Ascending aorta (tissue), 2 donors: Measurements from ENCODE around the gene CD36. TPM values are rescaled to one million over a fixed set of nuclear protein-coding genes. Genes with fewer than 3 reads are reported as not detected.

ENCODE experiments used
- DNase-seq, 2 donors: peaks; one replicate each; pipeline ENCODE4 v3.0.0-alpha.2; 2019; ENCODE audit warnings: low spot score in 2 of 2
- H3K27ac ChIP-seq, 2 donors: fragments of 200-600 bp; sonication (generic); one replicate each; pipeline ENCODE4 v1.5.1; 2016 to 2017; ENCODE audit warnings: mild to moderate bottlenecking in 1 of 2
- H3K27me3 ChIP-seq: fragments of 200-600 bp; sonication (generic); one replicate; pipeline ENCODE4 v1.5.1; 2017
- H3K36me3 ChIP-seq, 2 donors: fragments of 200-600 bp; sonication (generic); one replicate each; pipeline ENCODE4 v1.5.1; 2016
- H3K4me1 ChIP-seq, 2 donors: fragments of 200-600 bp; sonication (generic); one replicate each; pipeline ENCODE4 v1.5.1; 2016 to 2017; ENCODE audit warnings: mild to moderate bottlenecking in 1 of 2
- H3K4me3 ChIP-seq, 2 donors: fragments of 200-600 bp; sonication (generic); one replicate each; pipeline ENCODE4 v1.5.1; 2016 to 2017; ENCODE audit warnings: mild to moderate bottlenecking in 1 of 2
- H3K9me3 ChIP-seq, 2 donors: fragments of 200-600 bp; sonication (generic); one replicate each; pipeline ENCODE4 v1.5.1; 2016
- CTCF ChIP-seq, 3 experiments: fragments of 200-600 bp in 2 of 3; fragments of 450-650 bp in 1 of 3; sonication (generic) in 2 of 3; IDR thresholded peaks; one replicate each; pipeline ENCODE4 v1.5.1; 2016 to 2019; ENCODE audit warnings: antibody characterized with exemption in 3 of 3, mild to moderate bottlenecking in 1 of 3, moderate library complexity in 1 of 3
- intact Hi-C: fragments of 100-400 bp; cut with DNase I; formaldehyde crosslinking; loops from one replicate; pipeline ENCODE4 v1.15.1; 2023
- total RNA-seq: library from RNA; depleted of rRNA; stranded (reverse); fragments of >200 nt; gene quantifications from one replicate; pipeline ENCODE4 v1.1.0, GENCODE V29; 2016

Gene CD36
- total RNA-seq, 1 donor from 2014 or later, result 302 TPM

- Histone ChIP-seq H3K4me3 (no peak overlapping the region), H3K9me3 (no peaks in the 10 kb centered on the region), H3K27me3 (no peaks in the 10 kb centered on the region), H3K27ac (no peak overlapping the region), H3K4me1 (peaks cover 0 to 11% of the 10 kb centered on the region in 2 donors), H3K36me3 (no peaks in the 10 kb centered on the region)
- no peak for DNase-seq
- intact Hi-C loops, result loop anchor here (5.0 kb wide), 4 partner anchors 58 to 218 kb away; partner anchors contain the start of gene SEMA3C
- no peak for TF ChIP-seq CTCF (IDR thresholded peaks at IDR 0.05)
Measured at GRCh38 chr7:80724249-80724871, 85.9 kb downstream of the CD36 start.

DNA sequence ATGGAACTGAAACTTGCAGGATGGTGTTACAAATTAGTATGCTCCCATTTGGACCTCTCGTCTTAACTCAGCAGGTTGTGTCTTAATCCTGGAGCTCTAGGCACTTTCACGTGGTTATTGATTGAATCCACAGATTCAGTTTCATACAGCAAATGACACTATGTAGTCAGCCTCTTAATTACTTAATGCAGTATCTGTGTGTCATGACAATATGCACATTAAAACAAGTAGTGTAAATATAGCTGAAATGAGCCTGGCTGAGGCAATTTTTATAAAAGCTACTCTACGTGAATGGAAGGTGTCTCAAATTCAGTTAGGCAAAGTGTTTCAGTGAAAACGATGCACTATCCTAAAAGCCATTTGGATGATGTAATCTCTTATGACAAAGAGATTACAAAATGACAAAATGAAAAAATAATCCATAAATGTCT lies 86.8 kb downstream of the CD36 start:
- Histone ChIP-seq H3K9me3 (no peaks in the 10 kb centered on the region), H3K27ac (no peak overlapping the region), H3K36me3 (no peaks in the 10 kb centered on the region), H3K4me3 (no peak overlapping the region), H3K27me3 (no peaks in the 10 kb centered on the region), H3K4me1 (peaks cover 0 to 11% of the 10 kb centered on the region in 2 donors)
- DNase-seq, result no peak
- TF ChIP-seq CTCF (IDR thresholded peaks at IDR 0.05), result no peak
- intact Hi-C loops, result no loop called here

Other genes starting within 250 kb of the CD36 start
- not detected for gene GNAT3, start 126.6 kb upstream of the CD36 start, total RNA-seq